ENCODE data around the gene CCDC181. TPM values are rescaled to one million over a fixed set of nuclear protein-coding genes. Genes with fewer than 3 reads are reported as not detected.

The CCDC181 gene
- 0.13 to 0.29 TPM (median 0.19 TPM) in 4 of 5 replicates, not detected in the other for total RNA-seq (2022; extraction: Qiagen RNA extraction; ENCODE audit: low read depth)

GRCh38 chr1:169427081-169427641 lies at the start of gene CCDC181:
Gene CCDC181, minus strand, starts transcription at chr1:169427474. Its CDS starts 2,547 bp downstream, at chr1:169424927.

GRCh38 chr1:169367686-169368405 lies 59.4 kb downstream of the CCDC181 start, which contains the start of the genes BLZF1 and NME7:
Gene BLZF1, plus strand, starts transcription at chr1:169368195. Its CDS starts 1,328 bp downstream, at chr1:169369523.
Gene NME7, minus strand, starts transcription at chr1:169367797. Its CDS starts 87 bp downstream, at chr1:169367710.

Other genes with a start within 250 kb of the CCDC181 start
- gene NME7, start 59.7 kb downstream of the CCDC181 start, total RNA-seq (2022; extraction: Qiagen RNA extraction; ENCODE audit: low read depth) = 17.0 to 35.9 TPM (median 20.4 TPM) in 5 replicates
- 12.4 to 19.5 TPM (median 15.2 TPM) in 5 replicates for gene BLZF1, start 59.3 kb downstream of the CCDC181 start, total RNA-seq (2022; extraction: Qiagen RNA extraction; ENCODE audit: low read depth)
- 15.4 to 21.4 TPM (median 20.5 TPM) in 5 replicates for gene SLC19A2, start 58.5 kb upstream of the CCDC181 start, total RNA-seq (2022; extraction: Qiagen RNA extraction; ENCODE audit: low read depth)
- 0.05 to 0.43 TPM (median 0.06 TPM) in 5 replicates for gene F5, start 159.0 kb upstream of the CCDC181 start, total RNA-seq (2022; extraction: Qiagen RNA extraction; ENCODE audit: low read depth)
- not detected in 5 replicates for gene SELP, start 202.7 kb upstream of the CCDC181 start, total RNA-seq (2022; extraction: Qiagen RNA extraction; ENCODE audit: low read depth)

Data from A549 treated with GW870086 at 1 μM for 4 hours (cell line).